HG02938 (cell line): ENCODE data around the gene CYSTM1.
"Not testable (repeated sequence)": the region's sequence is repeated elsewhere in the genome, so short reads cannot be mapped to it uniquely, and the experiment has no call there.

Source experiments
- ATAC-seq: cut with Tn5 transposase; IDR thresholded peaks from one replicate; pipeline ENCODE4 v1.9.1; 2021; ENCODE audit warnings: mild to moderate bottlenecking, moderate library complexity; ENCODE audit not compliant: unreplicated experiment

CYSTM1 gene

DNA sequence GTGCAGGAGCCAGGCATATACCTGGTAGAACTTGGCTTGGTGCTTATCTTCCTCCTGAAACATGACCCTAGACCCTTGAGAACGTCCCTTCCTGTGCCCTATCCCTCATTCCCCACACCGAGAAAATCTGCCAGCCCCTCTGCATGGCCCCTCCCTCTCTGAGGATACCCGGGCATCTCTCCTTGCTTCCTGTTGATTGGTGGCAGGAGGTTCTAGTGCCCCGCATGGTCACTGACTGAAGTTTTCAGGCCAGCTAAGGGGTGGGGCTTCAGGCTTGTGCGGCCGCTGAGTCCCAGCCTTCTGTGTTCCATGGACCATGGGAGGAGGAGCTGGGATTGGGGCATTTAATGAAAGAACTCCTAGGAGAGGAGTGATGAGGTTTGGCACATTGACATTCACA lies 26.5 kb upstream of the CYSTM1 start:
- ATAC-seq: no peak

DNA sequence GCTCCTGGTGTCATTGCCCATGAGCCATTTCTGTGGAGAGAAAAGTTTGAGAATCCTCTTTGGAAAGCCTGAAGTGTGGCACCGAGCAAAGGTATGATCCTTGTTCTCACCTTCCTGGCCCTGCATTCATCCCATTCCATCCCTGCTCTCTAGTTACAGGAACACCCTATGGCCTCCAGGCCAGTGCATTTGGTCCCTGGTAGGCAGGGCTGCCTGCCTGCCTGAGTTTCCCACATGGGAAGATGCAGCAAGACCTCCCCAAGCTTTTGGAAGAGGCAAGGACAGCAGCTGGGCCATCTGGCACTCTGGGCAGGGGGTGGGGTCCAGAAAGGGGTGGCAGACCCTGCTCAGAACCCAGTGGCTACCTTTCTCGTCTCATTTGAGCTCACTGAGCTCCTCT lies 24.8 kb upstream of the CYSTM1 start:
- ATAC-seq: no peak

DNA sequence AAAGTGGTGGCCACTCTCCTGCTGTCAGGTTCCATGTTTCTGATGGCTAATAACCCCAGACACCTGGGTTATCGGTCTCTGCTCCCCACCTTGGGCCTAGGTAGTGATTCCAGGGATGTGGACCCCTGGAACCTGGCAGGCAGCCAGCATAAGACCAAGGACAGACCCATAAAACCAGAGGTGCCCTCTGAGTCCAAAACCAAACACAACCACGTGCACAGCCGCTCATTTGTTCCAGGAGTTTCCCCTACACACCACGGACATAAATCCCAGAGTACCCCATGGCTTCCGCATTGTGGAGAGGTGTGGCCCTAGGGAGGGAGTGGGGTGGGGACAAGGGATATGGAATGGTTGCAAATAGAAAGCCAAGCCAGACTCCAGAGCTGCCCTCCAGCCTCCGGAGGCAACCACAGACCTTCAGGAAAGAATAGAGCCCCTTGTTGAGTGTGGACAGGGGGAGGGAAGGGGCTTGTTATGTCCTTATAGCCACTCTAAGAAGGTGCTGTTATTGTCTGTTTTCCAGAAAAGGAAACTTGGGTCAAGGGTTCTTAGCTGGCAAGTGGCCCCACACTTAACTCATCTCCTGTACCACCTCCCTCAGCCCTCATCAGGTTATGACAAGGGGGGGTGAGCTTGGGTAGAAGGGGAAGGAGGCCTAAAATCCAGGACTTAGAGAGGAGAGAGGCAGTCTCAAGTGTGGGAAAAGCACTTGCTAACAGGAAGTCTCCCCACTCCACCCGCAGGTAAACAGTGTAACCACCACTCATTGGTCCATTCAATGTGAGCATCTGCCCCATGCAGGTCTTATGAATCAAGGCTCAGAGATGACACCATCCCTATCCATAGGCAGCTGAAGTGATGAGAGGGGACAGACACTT lies 23.6 kb upstream of the CYSTM1 start:
- ATAC-seq: no peak

DNA sequence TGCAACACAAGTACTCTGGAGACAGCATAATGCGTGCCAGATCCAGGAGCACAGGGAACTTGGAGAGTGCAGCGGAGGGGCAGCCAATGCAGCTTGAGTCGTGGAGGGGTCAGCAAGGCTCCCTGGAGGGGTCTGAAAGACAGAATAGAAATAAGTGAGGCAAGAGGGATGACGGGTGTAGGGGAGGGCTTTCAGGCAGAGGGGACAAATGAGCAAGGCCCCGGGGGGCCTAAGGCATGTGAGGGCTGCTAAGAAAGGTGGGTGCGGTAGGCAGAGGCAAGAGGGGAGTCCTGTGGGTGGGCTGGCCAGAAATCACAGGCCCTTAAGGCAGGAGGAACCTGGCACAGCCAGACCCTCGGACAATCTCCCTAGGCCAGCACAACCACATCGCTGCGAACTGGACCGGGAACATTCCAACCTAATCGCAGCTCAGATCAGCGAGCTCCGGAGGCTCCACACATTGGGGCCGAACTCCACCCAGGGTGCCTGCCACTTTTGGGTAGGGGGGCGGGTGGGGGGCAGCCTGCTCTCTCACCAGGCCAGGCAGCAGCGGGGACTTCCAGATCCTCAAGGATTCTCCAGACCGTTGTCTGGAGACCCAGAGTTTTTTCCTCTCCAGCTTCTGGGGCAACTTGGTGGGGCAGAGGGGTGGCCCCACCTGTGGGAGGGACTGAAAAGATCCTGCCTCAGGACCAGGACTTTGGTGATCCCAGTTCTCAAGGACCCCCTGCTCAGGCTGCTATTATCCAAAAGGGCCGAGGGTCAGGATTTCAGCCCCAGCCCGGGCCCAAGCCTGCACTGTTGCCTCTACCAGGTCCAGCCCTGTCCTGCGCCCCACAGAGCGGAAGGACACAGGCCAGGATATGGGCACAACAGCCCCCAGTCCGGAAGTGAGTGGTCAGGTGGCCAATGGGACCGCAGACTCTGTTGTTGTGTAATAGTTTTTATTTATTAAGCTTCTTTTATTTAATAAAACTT lies 22.7 kb upstream of the CYSTM1 start:
- ATAC-seq: no peak

DNA sequence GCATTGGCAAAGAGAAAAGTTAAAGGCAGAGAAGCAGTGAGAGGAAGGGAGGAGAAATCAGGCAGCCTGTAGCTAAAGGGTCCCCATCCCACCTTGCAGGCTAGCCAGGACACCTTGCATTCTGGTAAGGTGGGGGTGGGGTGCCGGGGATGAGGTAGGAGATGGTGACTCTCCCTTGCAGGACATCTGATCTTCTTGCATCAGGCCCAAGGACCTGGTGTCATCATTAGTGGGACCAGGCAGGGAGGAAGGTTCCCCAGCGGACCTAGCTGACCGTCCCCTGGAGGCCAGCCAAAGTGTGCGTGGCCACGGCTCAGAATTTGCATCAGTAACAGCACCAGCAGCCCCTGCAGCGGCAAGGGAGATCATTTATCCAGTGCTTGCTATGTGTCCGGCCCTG lies 21.7 kb upstream of the CYSTM1 start:
- no peak for ATAC-seq

DNA sequence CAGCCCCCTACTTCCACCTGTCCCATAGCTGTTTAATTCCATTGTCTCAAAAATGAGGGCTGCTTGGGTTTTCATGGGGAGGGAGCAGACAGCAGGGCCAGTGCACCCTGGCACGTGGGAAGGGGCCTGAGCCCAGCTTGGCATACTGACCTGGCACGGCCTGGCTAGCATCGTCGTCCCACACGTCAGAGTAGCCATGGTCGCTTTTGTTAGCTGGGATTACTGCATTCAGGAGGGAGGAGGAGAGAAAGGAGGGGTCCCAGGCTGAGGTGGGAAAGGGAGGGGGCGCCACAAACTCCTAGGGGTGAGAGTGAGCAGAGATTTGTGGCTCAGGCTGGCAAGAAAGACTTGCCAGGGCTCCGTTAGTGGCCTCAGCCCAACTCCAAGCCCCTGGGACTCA lies 21.1 kb upstream of the CYSTM1 start:
- ATAC-seq: no peak

DNA sequence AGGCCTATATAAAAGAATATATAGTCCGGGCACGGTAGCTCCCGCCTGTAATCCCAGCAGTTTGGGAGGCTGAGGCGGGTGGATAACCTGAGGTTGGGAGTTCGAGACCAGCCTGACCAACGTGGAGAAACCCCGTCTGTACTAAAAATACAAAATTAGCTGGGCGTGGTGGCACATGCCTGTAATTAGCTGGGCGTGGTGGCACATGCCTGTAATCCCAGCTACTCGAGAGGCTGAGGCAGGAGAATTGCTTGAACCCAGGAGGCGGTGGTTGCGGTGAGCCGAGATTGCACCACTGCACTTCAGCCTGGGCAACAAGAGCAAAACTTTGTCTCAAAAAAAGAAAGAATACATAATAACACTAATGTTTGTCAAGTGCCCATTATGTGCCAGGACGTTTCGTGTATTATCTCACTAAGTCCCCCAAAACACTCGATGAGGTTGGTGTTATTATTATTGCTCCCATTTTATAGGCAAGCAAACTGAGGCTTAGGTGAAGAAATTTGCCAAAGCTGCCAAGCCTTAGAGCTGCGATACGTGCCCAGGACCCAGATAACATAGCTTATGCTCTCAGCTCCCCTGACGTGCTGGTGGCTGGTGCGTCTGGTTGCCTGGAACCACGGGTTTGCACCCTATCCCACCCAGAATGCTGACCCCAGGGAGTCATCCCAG lies 20.1 kb upstream of the CYSTM1 start:
- not testable (repeated sequence) for ATAC-seq

DNA sequence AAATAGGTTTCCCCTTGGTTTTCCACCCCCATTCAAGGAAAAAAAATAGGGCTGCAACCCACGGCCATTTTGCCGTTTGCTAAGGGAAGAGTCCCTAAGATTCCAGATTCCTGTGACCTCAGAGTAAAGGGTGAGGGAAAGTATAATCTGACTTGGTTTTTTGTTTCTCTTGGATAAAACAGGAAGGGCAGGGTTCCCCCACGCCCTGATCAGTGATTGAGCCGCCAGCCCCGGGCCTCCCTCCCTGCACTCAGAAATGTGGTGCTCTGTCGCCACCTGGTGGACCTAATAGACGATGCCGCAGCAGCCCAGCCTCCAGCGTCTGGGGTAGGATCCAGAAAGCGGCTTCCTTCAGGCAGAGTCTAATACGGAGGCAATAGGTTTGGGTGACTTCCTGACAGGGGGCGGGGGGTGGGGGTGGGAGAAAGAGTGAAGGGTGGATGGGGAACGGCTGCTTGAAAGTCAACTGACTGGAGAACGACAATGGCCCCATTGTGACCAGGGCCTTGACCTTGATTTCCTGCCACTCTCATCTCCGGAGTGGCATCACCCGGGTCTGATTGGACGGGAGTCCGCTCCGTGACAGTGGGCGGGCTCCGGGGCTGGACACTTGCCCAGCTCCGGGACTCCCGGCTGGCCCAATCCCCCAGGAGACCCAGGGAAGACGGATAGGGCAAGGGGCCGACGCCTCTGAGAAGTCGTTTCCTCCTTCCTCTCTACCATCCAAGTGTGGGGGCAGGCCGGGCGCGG lies 17.8 kb upstream of the CYSTM1 start:
- peak; percentile 96 for ATAC-seq

DNA sequence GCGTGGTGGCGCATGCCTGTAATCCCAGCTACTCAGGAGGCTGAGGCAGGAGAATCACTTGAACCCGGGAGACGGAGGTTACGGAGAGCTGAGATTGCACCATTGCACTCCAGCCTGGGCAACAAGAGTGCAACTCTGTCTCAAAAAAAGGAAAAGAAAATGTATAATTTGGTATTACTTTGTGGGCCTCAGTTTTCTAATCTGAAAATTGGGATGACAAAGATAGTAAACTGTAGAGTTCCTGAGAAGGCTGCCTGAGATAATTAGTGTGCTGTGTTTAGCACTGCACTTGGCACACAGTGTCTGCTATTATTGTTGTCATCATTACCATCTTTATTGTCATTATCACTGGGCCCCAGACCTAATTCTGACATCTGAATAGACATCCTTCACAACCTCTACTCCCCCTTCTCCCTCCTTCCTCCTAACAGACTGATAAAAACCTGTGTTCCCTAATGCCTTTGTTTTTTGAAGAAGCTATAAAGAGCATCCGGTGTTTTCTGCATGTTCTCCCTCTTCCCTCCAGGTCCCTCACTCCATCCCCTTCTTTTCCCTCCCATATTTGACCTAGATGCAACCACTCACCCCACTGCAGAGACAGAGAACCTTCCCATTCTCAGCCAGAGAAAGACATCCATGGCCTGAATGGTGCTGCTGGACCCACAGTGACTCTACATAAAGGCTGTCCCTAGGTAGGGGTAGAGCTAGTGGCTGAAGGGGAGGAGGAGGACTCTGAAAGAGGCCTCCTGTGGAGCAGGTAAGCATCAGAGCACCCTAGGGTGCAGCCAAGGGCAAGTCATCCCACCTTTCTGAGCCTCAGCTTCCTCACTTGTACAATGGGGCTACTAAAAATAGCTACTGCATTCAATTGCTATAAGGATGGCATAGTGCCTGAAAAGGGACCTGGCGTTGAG lies 15.7 kb upstream of the CYSTM1 start:
- ATAC-seq: no peak

DNA sequence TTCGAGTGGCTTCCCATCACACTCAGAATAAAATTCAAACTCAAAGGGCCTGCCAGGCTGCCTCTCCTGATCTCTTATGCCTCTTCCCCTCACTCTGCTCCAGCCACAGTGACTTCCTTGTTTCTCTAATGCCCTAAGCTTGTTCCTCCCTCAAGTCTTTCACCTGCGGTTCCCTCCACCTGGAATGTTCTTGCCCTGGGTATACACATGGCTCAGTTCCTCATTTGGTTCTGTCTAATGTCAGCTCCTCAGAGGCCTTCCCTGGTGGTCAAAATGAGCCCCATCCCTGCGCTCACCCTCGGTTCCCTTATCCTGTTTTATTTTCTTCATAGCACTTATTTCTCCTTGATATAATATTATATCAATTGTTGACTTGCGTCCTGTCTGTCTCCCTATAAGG lies 12.7 kb upstream of the CYSTM1 start:
- no peak for ATAC-seq

DNA sequence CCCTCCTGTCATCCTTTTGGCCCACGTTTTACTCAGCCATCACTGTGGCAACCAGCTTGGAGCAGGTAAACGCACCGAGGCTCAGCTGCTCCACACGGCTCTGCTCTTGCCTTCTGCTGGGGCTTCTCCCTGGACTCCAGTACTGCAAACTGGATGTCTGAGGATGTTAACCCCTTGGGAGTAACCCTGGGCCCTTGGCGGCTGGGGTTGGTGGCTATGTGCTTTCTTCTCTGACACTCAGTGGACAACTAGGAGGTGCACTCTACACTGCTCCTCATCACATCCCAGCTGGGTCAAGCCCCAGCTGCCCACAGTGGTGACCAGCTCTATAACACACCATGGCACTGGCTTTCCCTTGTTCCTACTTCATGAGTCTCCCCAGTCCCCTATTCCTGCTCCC lies 12.2 kb upstream of the CYSTM1 start:
- ATAC-seq: no peak

DNA sequence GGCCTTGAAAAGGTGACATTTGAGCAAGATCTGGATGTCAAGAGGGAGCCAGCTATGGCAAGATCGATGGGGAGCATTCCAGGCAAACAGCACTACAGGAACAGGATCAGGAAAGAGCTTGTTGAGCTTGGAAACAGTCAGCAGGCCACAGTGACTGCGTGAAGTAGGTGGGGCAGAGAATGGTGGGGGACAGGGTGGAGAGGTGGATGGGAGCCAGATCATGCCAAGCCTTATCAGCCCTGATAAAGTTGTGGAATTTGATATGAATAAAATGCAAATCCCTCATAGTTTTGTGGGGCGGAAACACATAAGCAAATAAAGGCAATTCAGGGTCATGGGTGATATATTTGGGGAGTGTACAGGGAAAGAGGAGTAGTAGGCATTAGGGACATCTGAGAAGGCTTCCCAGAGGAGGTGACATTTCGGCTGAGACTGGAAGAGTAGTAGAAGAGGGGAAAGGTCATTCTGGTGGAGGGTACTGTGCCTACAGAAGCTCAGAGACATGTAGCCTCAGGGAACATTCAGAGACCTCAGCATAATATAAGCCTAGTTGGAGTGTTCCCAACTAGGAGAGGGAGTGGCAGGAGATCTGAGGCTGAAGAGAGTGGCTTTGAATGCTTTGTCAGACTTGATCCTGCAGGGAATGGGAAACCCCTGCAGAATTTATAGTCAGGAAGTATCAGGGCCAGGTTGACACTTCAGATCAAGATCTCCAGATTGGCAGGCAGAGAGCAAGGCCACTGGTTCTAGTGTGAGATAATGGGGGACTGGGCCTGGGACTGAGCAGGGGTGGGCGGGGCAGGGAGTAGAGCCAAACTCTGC lies 9.7 kb upstream of the CYSTM1 start:
- ATAC-seq: no peak

DNA sequence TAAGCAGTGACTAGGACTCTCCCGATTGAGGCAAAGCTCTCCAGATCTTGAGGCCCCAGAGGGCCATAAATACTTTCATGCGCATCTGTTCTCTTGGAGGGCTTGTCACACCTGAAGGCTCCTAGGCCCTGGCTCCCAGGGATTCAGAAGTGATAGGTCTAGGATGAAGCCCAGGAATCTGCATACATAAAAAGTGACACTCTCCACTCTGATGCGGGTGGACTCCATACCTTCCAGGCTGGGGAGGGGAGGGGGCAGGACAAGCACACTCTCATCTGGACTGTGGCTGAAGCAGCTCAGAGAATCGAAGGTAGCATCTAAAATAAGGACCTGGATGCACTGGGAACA lies 9.1 kb upstream of the CYSTM1 start:
- ATAC-seq: no peak

DNA sequence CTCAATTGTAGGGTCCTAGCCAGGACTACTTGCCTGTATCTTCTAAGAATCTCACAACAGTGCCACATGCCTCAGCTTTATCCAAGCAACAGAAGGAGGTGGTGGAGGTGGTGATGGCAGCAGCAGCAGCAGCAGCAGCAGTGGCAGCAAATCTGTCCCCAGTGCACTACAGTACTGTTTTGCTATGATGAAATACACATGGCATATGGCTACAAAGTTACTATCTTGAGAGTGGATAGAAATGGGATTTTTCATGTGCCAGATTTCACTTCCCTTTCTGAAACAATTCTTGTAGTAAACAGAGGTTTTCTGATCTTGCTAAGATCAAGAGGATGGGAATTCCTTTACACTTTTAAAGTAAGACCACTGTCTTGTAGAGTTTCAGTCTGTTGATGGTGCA lies 8.1 kb upstream of the CYSTM1 start:
- no peak for ATAC-seq

DNA sequence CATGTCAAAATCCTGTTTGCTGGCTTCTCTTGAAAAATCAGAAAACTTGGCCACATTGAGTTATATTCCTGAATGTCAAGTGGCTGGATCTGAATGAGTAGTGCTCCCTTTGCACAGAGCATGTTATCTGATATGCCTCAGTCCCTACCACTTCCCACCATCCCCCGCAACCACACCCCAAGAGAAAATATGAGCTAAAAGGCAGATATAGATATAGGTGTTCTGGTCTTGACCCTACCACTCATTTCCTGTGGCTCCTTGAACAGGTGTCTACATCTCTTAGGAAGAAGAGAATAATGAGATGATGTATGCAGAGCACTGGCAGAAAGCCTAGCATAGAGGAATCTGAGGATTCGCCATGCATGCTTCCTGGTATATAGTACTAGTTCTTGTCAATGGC lies 6.6 kb upstream of the CYSTM1 start:
- no peak for ATAC-seq

DNA sequence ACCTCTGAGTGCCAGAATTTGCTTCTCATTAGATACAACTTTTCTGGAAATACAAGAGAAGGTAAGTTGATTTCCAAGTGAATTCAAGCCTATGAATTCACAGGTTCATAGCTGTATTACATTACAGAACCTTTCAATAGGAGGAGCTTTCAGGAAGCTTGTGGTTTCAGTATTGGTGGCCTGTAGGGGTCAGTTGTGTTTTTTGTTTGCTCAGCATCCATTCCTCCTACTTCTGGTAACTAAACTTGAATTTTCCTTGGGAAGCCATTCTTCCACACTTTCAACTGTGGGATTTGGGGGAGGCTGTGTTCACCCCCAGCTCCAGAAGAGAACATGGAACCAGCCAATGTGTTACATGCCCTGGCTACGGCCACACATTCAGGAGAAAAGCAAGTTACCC lies 5.6 kb upstream of the CYSTM1 start:
- ATAC-seq: no peak

DNA sequence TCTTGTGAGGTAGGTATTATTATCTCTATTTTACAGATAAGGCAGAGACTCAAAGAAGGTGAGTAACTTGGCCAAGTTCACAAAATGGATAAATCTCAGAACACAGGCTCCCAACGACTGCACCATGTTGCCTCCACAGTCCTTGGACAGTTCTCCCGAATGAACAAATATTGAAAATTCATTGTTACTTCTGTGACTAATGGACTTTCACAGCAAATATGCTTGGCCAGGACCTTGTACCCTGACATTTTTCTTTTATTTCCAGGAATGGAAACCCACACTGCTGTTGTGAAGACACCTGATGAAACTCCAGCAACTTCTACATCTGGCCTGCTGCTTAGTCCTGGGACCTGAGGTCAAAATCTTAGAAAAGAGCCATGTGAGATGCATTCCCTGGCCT lies 2.5 kb upstream of the CYSTM1 start:
- no peak for ATAC-seq

DNA sequence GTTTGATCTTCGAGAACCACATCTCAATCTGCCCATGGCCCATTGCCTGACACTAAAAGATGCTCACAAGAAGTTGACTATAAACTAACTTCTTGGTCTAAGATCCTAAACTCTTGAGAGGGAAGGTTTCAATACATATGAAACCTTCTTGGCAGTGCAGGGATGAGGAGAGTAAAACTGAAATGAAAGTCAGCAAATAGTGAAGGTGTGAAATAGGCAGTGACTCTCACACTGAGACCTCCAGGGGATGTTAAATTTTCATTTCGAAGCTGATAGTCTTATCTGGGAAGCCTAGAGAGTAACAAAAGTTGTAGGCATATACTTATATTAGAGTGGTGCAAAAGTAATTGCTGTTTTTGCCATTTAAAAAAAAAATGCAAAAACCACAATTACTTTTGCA lies 974 bp upstream of the CYSTM1 start:
- no peak for ATAC-seq
